ENCODE data around the gene MMP8.

- TF ChIP-seq, protein P1, sequence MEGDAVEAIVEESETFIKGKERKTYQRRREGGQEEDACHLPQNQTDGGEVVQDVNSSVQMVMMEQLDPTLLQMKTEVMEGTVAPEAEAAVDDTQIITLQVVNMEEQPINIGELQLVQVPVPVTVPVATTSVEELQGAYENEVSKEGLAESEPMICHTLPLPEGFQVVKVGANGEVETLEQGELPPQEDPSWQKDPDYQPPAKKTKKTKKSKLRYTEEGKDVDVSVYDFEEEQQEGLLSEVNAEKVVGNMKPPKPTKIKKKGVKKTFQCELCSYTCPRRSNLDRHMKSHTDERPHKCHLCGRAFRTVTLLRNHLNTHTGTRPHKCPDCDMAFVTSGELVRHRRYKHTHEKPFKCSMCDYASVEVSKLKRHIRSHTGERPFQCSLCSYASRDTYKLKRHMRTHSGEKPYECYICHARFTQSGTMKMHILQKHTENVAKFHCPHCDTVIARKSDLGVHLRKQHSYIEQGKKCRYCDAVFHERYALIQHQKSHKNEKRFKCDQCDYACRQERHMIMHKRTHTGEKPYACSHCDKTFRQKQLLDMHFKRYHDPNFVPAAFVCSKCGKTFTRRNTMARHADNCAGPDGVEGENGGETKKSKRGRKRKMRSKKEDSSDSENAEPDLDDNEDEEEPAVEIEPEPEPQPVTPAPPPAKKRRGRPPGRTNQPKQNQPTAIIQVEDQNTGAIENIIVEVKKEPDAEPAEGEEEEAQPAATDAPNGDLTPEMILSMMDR (optimal IDR thresholded peaks at IDR 0.05 in 1 of 3, IDR thresholded peaks at IDR 0.05 in 1 of 3, conservative IDR thresholded peaks at IDR 0.05 in 1 of 3; ENCODE audit: extremely low read depth in 1 of 3, insufficient read depth in 2 of 3, low read length in 3 of 3): no peak
- TF ChIP-seq EZH2 (IDR thresholded peaks at IDR 0.05; ENCODE audit: low read length): no peak
These were observed 43.0 kb upstream of the MMP8 start for GRCh38 chr11:102767800-102768199.
